HG02610 (cell line): ENCODE measurements around the gene ZNF407.

ENCODE experiments used
- ATAC-seq: cut with Tn5 transposase; IDR thresholded peaks from one replicate; pipeline ENCODE4 v1.9.1; 2021; ENCODE audit warnings: mild to moderate bottlenecking, moderate library complexity; ENCODE audit not compliant: unreplicated experiment

ZNF407 gene

GRCh38 chr18:74914648-74915047 lies 317.0 kb downstream of the ZNF407 start:
- ATAC-seq, result peak; percentile 51

GRCh38 chr18:74916773-74917393 lies 319.2 kb downstream of the ZNF407 start:
- ATAC-seq, result no peak

GRCh38 chr18:74918276-74918790 lies 320.7 kb downstream of the ZNF407 start:
- no peak for ATAC-seq

- no peak for ATAC-seq
These were observed 323.6 kb downstream of the ZNF407 start for GRCh38 chr18:74921057-74921820.

- ATAC-seq, result no peak
These were observed 328.4 kb downstream of the ZNF407 start for GRCh38 chr18:74926051-74926450.

GRCh38 chr18:74928194-74928968 lies 330.7 kb downstream of the ZNF407 start:
- no peak for ATAC-seq

GRCh38 chr18:74929110-74929509 lies 331.4 kb downstream of the ZNF407 start:
- ATAC-seq, result no peak

- ATAC-seq, result no peak
These were observed 332.9 kb downstream of the ZNF407 start for GRCh38 chr18:74930616-74931015.

- ATAC-seq, result no peak
These were observed 336.3 kb downstream of the ZNF407 start for GRCh38 chr18:74933930-74934329.

GRCh38 chr18:74935434-74935833 lies 337.8 kb downstream of the ZNF407 start:
- ATAC-seq, result no peak

GRCh38 chr18:74936343-74936742 lies 338.7 kb downstream of the ZNF407 start:
- no peak for ATAC-seq

GRCh38 chr18:74937291-74937690 lies 339.6 kb downstream of the ZNF407 start:
- ATAC-seq, result no peak

- ATAC-seq, result no peak
These were observed 343.2 kb downstream of the ZNF407 start for GRCh38 chr18:74940856-74941255.

GRCh38 chr18:74942319-74942910 lies 344.7 kb downstream of the ZNF407 start:
- peak; percentile 83 for ATAC-seq

- ATAC-seq, result no peak
These were observed 347.0 kb downstream of the ZNF407 start for GRCh38 chr18:74944676-74945075.

- ATAC-seq, result no peak
These were observed 348.3 kb downstream of the ZNF407 start for GRCh38 chr18:74945774-74946545.

- ATAC-seq, result peak; percentile 45
These were observed 349.1 kb downstream of the ZNF407 start for GRCh38 chr18:74946646-74947375.

- no peak for ATAC-seq
These were observed 349.7 kb downstream of the ZNF407 start for GRCh38 chr18:74947417-74947816.

- ATAC-seq, result no peak
These were observed 350.2 kb downstream of the ZNF407 start for GRCh38 chr18:74947875-74948274.

- ATAC-seq, result peak; percentile 46
These were observed 351.9 kb downstream of the ZNF407 start for GRCh38 chr18:74949611-74950010.
